Brain microvascular endothelial cell (primary cell): ENCODE results near the gene TMEM203.

Experiments used
- DNase-seq: peaks from one replicate; pipeline ENCODE4 v3.0.0-alpha.2; 2020
- H3K27ac ChIP-seq: fragments of 250-450 bp; sonication (Bioruptor Pico); 2 replicates; pipeline ENCODE4 v1.5.1; 2020; ENCODE audit warnings: mild to moderate bottlenecking, moderate library complexity
- H3K27me3 ChIP-seq: fragments of 250-450 bp; sonication (Bioruptor Pico); replicated peaks from 2 replicates; pipeline ENCODE4 v1.5.1; 2020; ENCODE audit warnings: mild to moderate bottlenecking
- H3K36me3 ChIP-seq: fragments of 250-450 bp; sonication (Bioruptor Pico); replicated peaks from 2 replicates; pipeline ENCODE4 v1.5.1; 2020; ENCODE audit warnings: mild to moderate bottlenecking
- H3K4me3 ChIP-seq: 2 replicates; pipeline ENCODE4 v1.5.1; 2011; ENCODE audit warnings: low read depth, mild to moderate bottlenecking, control low read depth, low read length, moderate library complexity
- CTCF ChIP-seq: IDR thresholded peaks from 2 replicates; pipeline ENCODE4 v1.5.1; 2011; ENCODE audit warnings: low read depth, mild to moderate bottlenecking, moderate library complexity, low read length, control low read depth, inconsistent platforms; ENCODE audit errors: missing control alignments
- in situ Hi-C: cut with HindIII; loops from 2 replicates; pipeline ENCODE4 v1.10.0; 2017; ENCODE audit warnings: low sequenced_read_pairs, low pct_ligation_motif_present

Gene TMEM203

GRCh38 chr9:137189297-137190295 is 15.9 kb downstream of the TMEM203 start:
- Histone ChIP-seq H3K27me3 (no peaks in the 10 kb centered on the region), H3K4me3 (peak overlapping the region; percentile 86), H3K27ac (peak overlapping the region; percentile 98), H3K36me3 (peaks cover 13% of the 10 kb centered on the region)
- no peak for DNase-seq
- TF ChIP-seq CTCF = no peak
- in situ Hi-C loops = no loop called here

- TF ChIP-seq CTCF = peak; percentile 71
- peak; percentile 77 for DNase-seq
- in situ Hi-C loops = no loop called here
- Histone ChIP-seq H3K27me3 (no peaks in the 10 kb centered on the region), H3K4me3 (peak within 1 kb of the TSS; percentile 86), H3K36me3 (peaks cover 16% of the 10 kb centered on the region), H3K27ac (peak within 1 kb of the TSS; percentile 98)
Observed at GRCh38 chr9:137188490-137189296, 16.8 kb downstream of the TMEM203 start, which contains the start of the genes ANAPC2 and SSNA1. ANAPC2 (minus strand) TSS chr9:137188560; CDS start chr9:137188532, 28 bp downstream. SSNA1 (plus strand) TSS chr9:137188676; CDS start chr9:137188727, 51 bp downstream.

GRCh38 chr9:137188086-137188489 is 17.4 kb downstream of the TMEM203 start:
- H3K27me3 ChIP-seq = no peaks in the 10 kb centered on the region
- no peak for DNase-seq
- no peak for TF ChIP-seq CTCF
- H3K36me3 ChIP-seq = peaks cover 22% of the 10 kb centered on the region
- H3K27ac ChIP-seq = peak overlapping the region; percentile 98
- peak overlapping the region; percentile 86 for H3K4me3 ChIP-seq
- in situ Hi-C loops = no loop called here

GRCh38 chr9:137187386-137187785 is 18.1 kb downstream of the TMEM203 start:
- TF ChIP-seq CTCF = no peak
- H3K27ac ChIP-seq = no peak overlapping the region
- peaks cover 29% of the 10 kb centered on the region for H3K36me3 ChIP-seq
- peak overlapping the region; percentile 86 for H3K4me3 ChIP-seq
- no peak for DNase-seq
- H3K27me3 ChIP-seq = no peaks in the 10 kb centered on the region
- in situ Hi-C loops = no loop called here

GRCh38 chr9:137186385-137186784 is 19.1 kb downstream of the TMEM203 start:
- TF ChIP-seq CTCF = no peak
- Histone ChIP-seq H3K36me3 (peaks cover 26% of the 10 kb centered on the region), H3K27me3 (no peaks in the 10 kb centered on the region), H3K4me3 (no peak overlapping the region), H3K27ac (no peak overlapping the region)
- DNase-seq = no peak
- in situ Hi-C loops = no loop called here
